VCaP (cell line): ENCODE measurements around the gene GTF3A.

Experiments
- H3K27ac ChIP-seq: fragments of 450-650 bp; 2 replicates; pipeline ENCODE4 v1.5.1; 2017
- CTCF ChIP-seq: fragments of 450-650 bp; conservative IDR thresholded peaks from 2 replicates; pipeline ENCODE4 v1.5.1; 2017; ENCODE audit warnings: mild to moderate bottlenecking, moderate library complexity

Gene GTF3A

GRCh38 chr13:27423333-27423732, 1.1 kb upstream of the GTF3A start:
- peak overlapping the region; percentile 94; the same call in 1 of the 2 replicates for H3K27ac ChIP-seq
- TF ChIP-seq CTCF = no peak

GRCh38 chr13:27425158-27425917, 919 bp downstream of the GTF3A start:
- no peak for TF ChIP-seq CTCF
- peak overlapping the region; percentile 94 for H3K27ac ChIP-seq

GRCh38 chr13:27425918-27426630, 1.7 kb downstream of the GTF3A start:
- peak; percentile 67 for TF ChIP-seq CTCF
- peak overlapping the region; percentile 94 for H3K27ac ChIP-seq

- peak overlapping the region; percentile 94; the same call in 1 of the 2 replicates for H3K27ac ChIP-seq
Measured at GRCh38 chr13:27427641-27428040, 3.2 kb downstream of the GTF3A start.

GRCh38 chr13:27428160-27428559, 3.7 kb downstream of the GTF3A start:
- H3K27ac ChIP-seq = peak overlapping the region; percentile 94; the same call in 1 of the 2 replicates
- TF ChIP-seq CTCF = no peak

More at GRCh38 chr13:27427641-27428040, 3.2 kb downstream of the GTF3A start:
- no peak for TF ChIP-seq CTCF

- no peak for TF ChIP-seq CTCF
- no peak overlapping the region for H3K27ac ChIP-seq
Measured at GRCh38 chr13:27432180-27432579, 7.8 kb downstream of the GTF3A start.

- no peak overlapping the region for H3K27ac ChIP-seq
- no peak for TF ChIP-seq CTCF
Measured at GRCh38 chr13:27432611-27433210, 8.3 kb downstream of the GTF3A start.
